ENCODE measurements around the gene DNAAF2. TPM values are rescaled to one million over a fixed set of nuclear protein-coding genes. Genes with fewer than 3 reads are reported as not detected.

DNAAF2 gene
- total and polyA plus RNA-seq, 2 of the 8 experiments (the other 6 are each of a cell fraction or from before 2014, with no cell fraction given): 12.2 to 30.0 TPM

DNA sequence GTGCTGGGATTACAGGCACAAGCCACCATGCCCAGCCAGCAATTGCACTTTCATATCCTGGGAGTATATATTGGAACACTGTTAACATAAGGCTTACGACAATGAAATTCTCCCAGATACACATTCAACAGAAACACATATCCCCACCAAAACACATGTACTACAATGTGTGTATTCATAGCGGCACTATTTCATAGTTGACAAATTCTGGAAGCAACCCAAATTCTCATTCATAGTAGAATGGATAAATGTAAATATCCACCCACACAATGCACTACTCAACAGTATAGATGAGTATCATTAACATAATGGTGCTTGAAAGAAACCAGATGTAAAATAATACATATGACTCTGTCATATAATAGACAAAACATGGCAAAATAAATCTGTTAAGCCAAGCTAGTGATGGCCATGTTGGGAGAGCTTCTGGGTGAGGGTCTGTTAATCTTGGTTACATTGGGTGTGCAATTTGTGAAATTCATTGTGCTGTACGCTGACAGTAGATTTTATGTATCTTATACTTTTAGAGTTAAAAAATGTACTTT is 2.6 kb upstream of the DNAAF2 start:
- POLR2A ChIA-PET (ENCODE audit: partially characterized antibody): interaction anchor here (0.7 to 1.5 kb wide), 5 partner anchors 14 to 71 kb away, joined by 3 to 7 read pairs (median 4); partner anchors contain the start of genes MGAT2, POLE2 and RPL36AL
- CTCF ChIA-PET (ENCODE audit: partially characterized antibody): interaction anchor here (1.1 to 1.5 kb wide), 3 partner anchors 38 to 468 kb away, joined by 3 to 4 read pairs (median 3); no protein-coding TSS in a partner anchor
- TF ChIP-seq RFX5 (IDR thresholded peaks at IDR 0.05; ENCODE audit: borderline replicate concordance, low read depth, low read length): no peak
- TF ChIP-seq KDM5A (IDR thresholded peaks at IDR 0.05; ENCODE audit: low read length): no peak
- TF ChIP-seq GABPA (IDR thresholded peaks at IDR 0.05; ENCODE audit: borderline replicate concordance, insufficient read depth, low read length): no peak
- no peak for TF ChIP-seq CHD2 (IDR thresholded peaks at IDR 0.05; ENCODE audit: low read length)
- TF ChIP-seq SAP30 (IDR thresholded peaks at IDR 0.05; ENCODE audit: insufficient read depth, insufficient replicate concordance, low read length): no peak
- TF ChIP-seq, protein P1, sequence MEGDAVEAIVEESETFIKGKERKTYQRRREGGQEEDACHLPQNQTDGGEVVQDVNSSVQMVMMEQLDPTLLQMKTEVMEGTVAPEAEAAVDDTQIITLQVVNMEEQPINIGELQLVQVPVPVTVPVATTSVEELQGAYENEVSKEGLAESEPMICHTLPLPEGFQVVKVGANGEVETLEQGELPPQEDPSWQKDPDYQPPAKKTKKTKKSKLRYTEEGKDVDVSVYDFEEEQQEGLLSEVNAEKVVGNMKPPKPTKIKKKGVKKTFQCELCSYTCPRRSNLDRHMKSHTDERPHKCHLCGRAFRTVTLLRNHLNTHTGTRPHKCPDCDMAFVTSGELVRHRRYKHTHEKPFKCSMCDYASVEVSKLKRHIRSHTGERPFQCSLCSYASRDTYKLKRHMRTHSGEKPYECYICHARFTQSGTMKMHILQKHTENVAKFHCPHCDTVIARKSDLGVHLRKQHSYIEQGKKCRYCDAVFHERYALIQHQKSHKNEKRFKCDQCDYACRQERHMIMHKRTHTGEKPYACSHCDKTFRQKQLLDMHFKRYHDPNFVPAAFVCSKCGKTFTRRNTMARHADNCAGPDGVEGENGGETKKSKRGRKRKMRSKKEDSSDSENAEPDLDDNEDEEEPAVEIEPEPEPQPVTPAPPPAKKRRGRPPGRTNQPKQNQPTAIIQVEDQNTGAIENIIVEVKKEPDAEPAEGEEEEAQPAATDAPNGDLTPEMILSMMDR (IDR thresholded peaks at IDR 0.05; ENCODE audit: control extremely low read depth in 1 of 3, insufficient read depth in 1 of 3, low read depth in 1 of 3, low read length in 3 of 3): no peak
- no peak for TF ChIP-seq PHF8 (conservative IDR thresholded peaks at IDR 0.05; ENCODE audit: low read depth, low read length)

More for the DNA sequence above, 2.6 kb upstream of the DNAAF2 start:
- no peak overlapping the region for H2BK120ac ChIP-seq (replicated peaks; ENCODE audit: low read depth, low read length)
- no peak overlapping the region for H2AFZ ChIP-seq (ENCODE audit: low read length)
- no peak overlapping the region for H3K9ac ChIP-seq (replicated peaks in 1 of 4; ENCODE audit: extremely low read depth in 1 of 4, low read depth in 3 of 4, low read length in 3 of 4)
- no peak overlapping the region for H3K23ac ChIP-seq (ENCODE audit: insufficient read length)
- no peak overlapping the region for H3K4me3 ChIP-seq (ENCODE audit: extremely low read depth in 1 of 4, insufficient read depth in 2 of 4, low read depth in 3 of 4, low read length in 4 of 4)
- no peak overlapping the region for H4K91ac ChIP-seq (replicated peaks; ENCODE audit: insufficient read length, low read length)
- no peak overlapping the region for H2AK5ac ChIP-seq (ENCODE audit: low read depth, low read length)
- H3K4ac ChIP-seq (replicated peaks; ENCODE audit: insufficient read length, low read depth, low read length): no peak overlapping the region
- no peak overlapping the region for H3K18ac ChIP-seq (ENCODE audit: extremely low read depth, low read length)
- WGBS, 2 experiments (ENCODE audit: extremely low coverage in 1 of 2, insufficient coverage in 1 of 2, insufficient read length in 1 of 2, insufficient replicate concordance in 2 of 2, low coverage in 1 of 2, low lambda C conversion rate in 2 of 2, missing lambda C conversion rate in 1 of 2): 91% methylated on average over 3 of the region's 3 CpGs; no CpG with 5 or more reads in 1 of the 2 experiments
- H3K23me2 ChIP-seq (ENCODE audit: low read depth, low read length): peaks cover 10% of the 10 kb centered on the region; the same call in 1 of the 2 replicates
- peaks cover 0 to 16% (median 1%) of the 10 kb centered on the region in 4 experiments; a peak in 1 of 8 replicates for H3K36me3 ChIP-seq (ENCODE audit: control insufficient read depth in 2 of 4, insufficient read depth in 4 of 4, low read length in 3 of 4)
- DNase-seq (ENCODE audit: low read depth in 1 of 2, low spot score in 2 of 2) (no peak), FAIRE-seq (no peak)
- no peaks in the 10 kb centered on the region for H3K27me3 ChIP-seq (replicated peaks in 1 of 4; ENCODE audit: control insufficient read depth in 3 of 4, extremely low read depth in 1 of 4, insufficient read depth in 3 of 4, low read length in 3 of 4)
- no peak overlapping the region for H3K4me2 ChIP-seq (ENCODE audit: insufficient read depth in 1 of 2, low read depth in 2 of 2, low read length in 2 of 2)
- H3K4me1 ChIP-seq (replicated peaks in 1 of 4; ENCODE audit: control insufficient read depth in 3 of 4, insufficient read depth in 4 of 4, low read length in 3 of 4): no peaks in the 10 kb centered on the region
- no peak overlapping the region for H3K14ac ChIP-seq (ENCODE audit: insufficient read length)
- H2BK15ac ChIP-seq (ENCODE audit: low read length): no peak overlapping the region
- no peak overlapping the region for H2BK12ac ChIP-seq (ENCODE audit: low read depth, low read length)
- no peaks in the 10 kb centered on the region for H3K9me3 ChIP-seq (ENCODE audit: insufficient read depth in 2 of 2, low read depth in 1 of 2, low read length in 1 of 2)
- H3K79me1 ChIP-seq (ENCODE audit: low read depth, low read length): 0 out of 2 replicates have a peak, but pooled peaks cover 6% of the 10 kb centered on the region
- H4K8ac ChIP-seq (ENCODE audit: extremely low read depth, insufficient read depth, low read length): no peak overlapping the region
- peaks cover 0 to 66% of the 10 kb centered on the region in 2 experiments; a peak in 2 of 4 replicates for H3K79me2 ChIP-seq (ENCODE audit: control insufficient read depth in 1 of 2, insufficient read depth in 2 of 2, low read length in 2 of 2)
- H4K20me1 ChIP-seq (replicated peaks in 1 of 2; ENCODE audit: control insufficient read depth in 1 of 2, insufficient read depth in 2 of 2, low read length in 2 of 2): peaks cover 2 to 16% of the 10 kb centered on the region in 2 experiments
- H3K56ac ChIP-seq (replicated peaks; ENCODE audit: insufficient read length, low read depth, low read length): no peak overlapping the region
- no peak overlapping the region for H2BK5ac ChIP-seq (ENCODE audit: low read depth, low read length)
- no peak overlapping the region for H3K27ac ChIP-seq (ENCODE audit: low read depth, low read length)
- no peak overlapping the region for H4K5ac ChIP-seq (ENCODE audit: insufficient read length, low read depth, low read length)
- H2BK20ac ChIP-seq (ENCODE audit: low read length): no peak overlapping the region

All from H1 (cell line).